Gastrocnemius medialis (tissue), 4 donors: ENCODE data around the gene APOC3. TPM values are rescaled to one million over a fixed set of nuclear protein-coding genes. Genes with fewer than 3 reads are reported as not detected.

Experiments
- ATAC-seq, 2 donors: fragments of 150-250 bp; one replicate each; pipeline ENCODE4 v1.9.1; 2016
- DNase-seq, 2 donors: peaks; one replicate each; pipeline ENCODE4 v3.0.0-alpha.2; 2019
- H3K27ac ChIP-seq, 4 donors: fragments of 200-600 bp; sonication (generic); 1 replicate in 1 of 4; 2 replicates in 3 of 4; pipeline ENCODE4 v1.5.1; 2016 to 2018; ENCODE audit warnings: mild to moderate bottlenecking in 2 of 4, moderate library complexity in 1 of 4
- H3K27me3 ChIP-seq, 3 donors: fragments of 200-600 bp; sonication (generic) in 2 of 3; 1 replicate in 1 of 3; 2 replicates in 2 of 3; pipeline versions ENCODE4 v1.5.1 to v1.6.0; 2016 to 2019; ENCODE audit warnings: mild to moderate bottlenecking in 1 of 3, moderate library complexity in 1 of 3
- H3K36me3 ChIP-seq, 2 donors: fragments of 200-600 bp; sonication (generic) in 1 of 2; one replicate each; pipeline ENCODE4 v1.5.1; 2017 to 2018
- H3K4me1 ChIP-seq, 2 donors: fragments of 200-600 bp; sonication (generic) in 1 of 2; one replicate each; pipeline ENCODE4 v1.5.1; 2016 to 2017; ENCODE audit warnings: mild to moderate bottlenecking in 2 of 2
- H3K4me3 ChIP-seq, 4 donors: fragments of 200-600 bp; sonication (generic) in 3 of 4; 1 replicate in 1 of 4; 2 replicates in 3 of 4; pipeline ENCODE4 v1.5.1; 2016 to 2019; ENCODE audit warnings: mild to moderate bottlenecking in 2 of 4
- H3K9me3 ChIP-seq, 3 donors: fragments of 200-600 bp; sonication (generic) in 2 of 3; 1 replicate in 1 of 3; 2 replicates in 2 of 3; pipeline ENCODE4 v1.5.1; 2016 to 2019
- CTCF ChIP-seq, 5 experiments: fragments of 450-650 bp in 3 of 5; fragments of 200-600 bp in 2 of 5; sonication (generic) in 2 of 5; IDR thresholded peaks in 4 of 5; conservative IDR thresholded peaks in 1 of 5; 1 replicate in 4 of 5; 2 replicates in 1 of 5; pipeline ENCODE4 v1.5.1; 2016 to 2019; ENCODE audit warnings: antibody characterized with exemption in 5 of 5, mild to moderate bottlenecking in 3 of 5, moderate library complexity in 3 of 5
- POLR2A ChIP-seq, 2 donors: fragments of 450-650 bp; IDR thresholded peaks; one replicate each; pipeline ENCODE4 v1.6.1; 2017; ENCODE audit warnings: antibody characterized with exemption in 2 of 2, mild to moderate bottlenecking in 2 of 2, moderate library complexity in 2 of 2
- in situ Hi-C, 4 donors: fragments of 200-750 bp; cut with MboI; loops; one replicate each; pipeline versions ENCODE4 v1.15.0 to v1.8.0; 2017; ENCODE audit warnings: low sequenced_read_pairs in 4 of 4
- intact Hi-C: fragments of 100-400 bp; cut with DNase I; formaldehyde crosslinking; loops from one replicate; pipeline ENCODE4 v1.15.1; 2023; ENCODE audit warnings: low total_unique reads
- total RNA-seq, 4 donors: library from RNA; depleted of rRNA; stranded (reverse); fragments of >200 nt; gene quantifications; one replicate each; pipeline versions ENCODE4 v1.1.0 to v1.2.3, GENCODE V29; 2016

Gene APOC3
- total RNA-seq, 4 donors from 2014 or later: 19.3 to 45.7 TPM; not detected in 2

GRCh38 chr11:116813781-116814471, 15.8 kb upstream of the APOC3 start:
- peak in 1 of 2 donors; percentile 40 for DNase-seq
- peak overlapping the region; percentile 59 to 75 (median 69) for H3K27ac ChIP-seq
- intact Hi-C loops (no loop called here), in situ Hi-C loops (no loop called here)
- H3K4me3 ChIP-seq: no peak overlapping the region
- H3K27me3 ChIP-seq: no peaks in the 10 kb centered on the region
- ATAC-seq: peak; percentile 77 to 79
- no peaks in the 10 kb centered on the region for H3K36me3 ChIP-seq
- peaks cover 0 to 16% of the 10 kb centered on the region in 2 donors for H3K4me1 ChIP-seq
- no peak for TF ChIP-seq POLR2A (IDR thresholded peaks at IDR 0.05)
- no peak for TF ChIP-seq CTCF (IDR thresholded peaks at IDR 0.05 in 4 of 5, conservative IDR thresholded peaks at IDR 0.05 in 1 of 5)
- H3K9me3 ChIP-seq: no peaks in the 10 kb centered on the region

DNA sequence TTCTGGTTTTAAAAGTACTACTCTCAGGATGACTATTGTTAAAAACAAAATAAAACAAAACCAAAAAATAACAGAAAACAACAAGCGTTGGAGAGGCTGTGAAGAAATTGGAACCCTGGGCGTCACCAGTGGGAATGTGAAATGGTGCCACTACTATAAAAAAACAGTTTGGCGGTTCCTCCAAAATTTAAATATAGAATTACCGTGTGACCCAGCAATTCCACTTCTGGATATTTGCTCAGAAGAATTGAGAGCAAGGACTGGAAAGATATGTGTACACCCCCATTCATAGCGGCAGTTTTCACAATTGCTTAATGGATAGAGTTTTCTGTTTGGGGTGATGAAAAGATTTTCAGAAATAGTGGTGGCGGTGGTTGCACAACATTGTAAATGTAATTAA, 15.2 kb upstream of the APOC3 start:
- DNase-seq (no peak), ATAC-seq (peak; percentile 49 to 63)
- H3K27me3 ChIP-seq: no peaks in the 10 kb centered on the region
- intact Hi-C loops: no loop called here
- peaks cover 0 to 16% of the 10 kb centered on the region in 2 donors for H3K4me1 ChIP-seq
- no peaks in the 10 kb centered on the region for H3K9me3 ChIP-seq
- H3K36me3 ChIP-seq: no peaks in the 10 kb centered on the region
- in situ Hi-C loops: no loop called here
- TF ChIP-seq POLR2A (IDR thresholded peaks at IDR 0.05) (no peak), CTCF (IDR thresholded peaks at IDR 0.05 in 4 of 5, conservative IDR thresholded peaks at IDR 0.05 in 1 of 5) (no peak)
- no peak overlapping the region for H3K4me3 ChIP-seq
- peak overlapping the region; percentile 59 to 75 (median 69) for H3K27ac ChIP-seq

- DNase-seq: no peak
- H3K4me3 ChIP-seq: no peak overlapping the region
- ATAC-seq: no peak
- no peak overlapping the region for H3K27ac ChIP-seq
- TF ChIP-seq POLR2A (IDR thresholded peaks at IDR 0.05): no peak
- no peak for TF ChIP-seq CTCF (IDR thresholded peaks at IDR 0.05 in 4 of 5, conservative IDR thresholded peaks at IDR 0.05 in 1 of 5)
- intact Hi-C loops (no loop called here), in situ Hi-C loops (no loop called here)
- no peaks in the 10 kb centered on the region for H3K27me3 ChIP-seq
- H3K36me3 ChIP-seq: no peaks in the 10 kb centered on the region
- H3K4me1 ChIP-seq: peaks cover 0 to 12% of the 10 kb centered on the region in 2 donors
- H3K9me3 ChIP-seq: no peaks in the 10 kb centered on the region
These were observed 10.7 kb upstream of the APOC3 start for GRCh38 chr11:116819049-116819448.

GRCh38 chr11:116821050-116821918, 8.4 kb upstream of the APOC3 start:
- in situ Hi-C loops (no loop called here), intact Hi-C loops (no loop called here)
- no peaks in the 10 kb centered on the region for H3K4me1 ChIP-seq
- H3K27ac ChIP-seq: no peak overlapping the region
- no peak for ATAC-seq
- no peaks in the 10 kb centered on the region for H3K36me3 ChIP-seq
- TF ChIP-seq CTCF (IDR thresholded peaks at IDR 0.05 in 4 of 5, conservative IDR thresholded peaks at IDR 0.05 in 1 of 5): no peak
- no peak for TF ChIP-seq POLR2A (IDR thresholded peaks at IDR 0.05)
- no peak overlapping the region for H3K4me3 ChIP-seq
- no peak for DNase-seq
- H3K27me3 ChIP-seq: no peaks in the 10 kb centered on the region
- no peaks in the 10 kb centered on the region for H3K9me3 ChIP-seq
